NCI-H446 (cell line): ENCODE results near the gene SMTNL2.
"Not testable (repeated sequence)": the region's sequence is repeated elsewhere in the genome, so short reads cannot be mapped to it uniquely, and the experiment has no call there.

Experiments
- DNase-seq, 2 experiments: peaks; one replicate each; lab custom pipeline; 2025; lab: John Stamatoyannopoulos, UW

Gene SMTNL2

GRCh38 chr17:4635823-4636375 is 51.6 kb downstream of the SMTNL2 start:
- no peak for DNase-seq

GRCh38 chr17:4636474-4637100 is 52.3 kb downstream of the SMTNL2 start:
- DNase-seq: no peak

DNA sequence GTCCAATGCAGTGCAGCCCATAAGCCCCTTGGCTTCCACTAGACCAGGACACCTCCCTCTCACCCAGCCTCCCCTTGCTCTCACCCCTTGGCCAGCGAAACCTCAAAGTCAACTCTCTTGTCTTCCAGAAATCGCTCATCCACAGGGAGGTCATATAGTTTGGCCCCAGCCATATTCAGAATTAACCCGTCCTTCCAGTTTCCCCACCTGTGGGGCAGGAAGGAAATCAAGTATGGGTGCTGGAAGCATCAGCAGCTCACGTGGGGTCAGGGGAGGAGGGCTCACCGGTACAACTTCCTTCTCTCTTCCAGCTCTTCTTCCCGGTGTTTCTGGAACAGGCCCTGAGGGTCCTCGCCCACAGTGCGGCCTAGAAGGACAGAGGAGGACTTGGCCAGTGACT is 54.4 kb downstream of the SMTNL2 start:
- not testable (repeated sequence) for DNase-seq

DNA sequence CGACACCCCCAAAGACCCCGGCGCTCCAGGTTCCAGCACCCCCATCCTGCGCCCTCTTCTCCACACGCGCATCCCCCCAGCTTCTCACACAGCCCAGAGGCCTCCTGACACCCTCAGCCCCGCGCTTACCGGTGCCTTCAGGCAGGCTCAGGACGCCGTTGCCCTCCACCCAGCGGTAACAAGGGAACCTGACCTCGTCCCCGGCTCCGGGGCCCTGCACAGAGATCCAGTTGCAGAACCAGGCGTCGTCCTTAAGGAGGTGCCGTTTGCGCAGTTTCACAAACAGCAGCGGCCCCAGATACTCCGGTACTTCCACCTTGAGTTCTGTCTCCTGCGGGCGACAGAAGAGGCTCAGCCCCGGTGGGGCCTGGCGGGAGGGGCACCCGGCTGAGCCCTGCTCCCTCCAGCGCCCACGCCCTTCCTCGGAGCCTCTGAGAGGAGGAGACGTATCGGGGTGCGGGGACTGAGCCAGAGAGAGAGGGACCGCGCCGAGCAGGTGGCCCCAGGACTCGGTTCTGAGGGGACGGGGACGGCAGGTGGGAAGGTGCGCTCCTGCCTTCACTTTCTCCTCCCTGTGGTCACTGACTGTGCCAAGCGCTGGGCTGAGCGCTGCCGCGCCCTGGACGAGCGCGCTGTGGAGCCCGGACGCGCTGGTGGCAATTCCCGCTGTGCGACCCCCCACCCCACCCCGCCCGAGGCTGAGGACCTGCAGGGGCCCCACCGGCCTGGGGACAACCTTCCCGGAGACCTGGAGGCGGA is 55.2 kb downstream of the SMTNL2 start:
- not testable (repeated sequence) for DNase-seq

GRCh38 chr17:4640569-4641188 is 56.4 kb downstream of the SMTNL2 start:
- not testable (repeated sequence) for DNase-seq

DNA sequence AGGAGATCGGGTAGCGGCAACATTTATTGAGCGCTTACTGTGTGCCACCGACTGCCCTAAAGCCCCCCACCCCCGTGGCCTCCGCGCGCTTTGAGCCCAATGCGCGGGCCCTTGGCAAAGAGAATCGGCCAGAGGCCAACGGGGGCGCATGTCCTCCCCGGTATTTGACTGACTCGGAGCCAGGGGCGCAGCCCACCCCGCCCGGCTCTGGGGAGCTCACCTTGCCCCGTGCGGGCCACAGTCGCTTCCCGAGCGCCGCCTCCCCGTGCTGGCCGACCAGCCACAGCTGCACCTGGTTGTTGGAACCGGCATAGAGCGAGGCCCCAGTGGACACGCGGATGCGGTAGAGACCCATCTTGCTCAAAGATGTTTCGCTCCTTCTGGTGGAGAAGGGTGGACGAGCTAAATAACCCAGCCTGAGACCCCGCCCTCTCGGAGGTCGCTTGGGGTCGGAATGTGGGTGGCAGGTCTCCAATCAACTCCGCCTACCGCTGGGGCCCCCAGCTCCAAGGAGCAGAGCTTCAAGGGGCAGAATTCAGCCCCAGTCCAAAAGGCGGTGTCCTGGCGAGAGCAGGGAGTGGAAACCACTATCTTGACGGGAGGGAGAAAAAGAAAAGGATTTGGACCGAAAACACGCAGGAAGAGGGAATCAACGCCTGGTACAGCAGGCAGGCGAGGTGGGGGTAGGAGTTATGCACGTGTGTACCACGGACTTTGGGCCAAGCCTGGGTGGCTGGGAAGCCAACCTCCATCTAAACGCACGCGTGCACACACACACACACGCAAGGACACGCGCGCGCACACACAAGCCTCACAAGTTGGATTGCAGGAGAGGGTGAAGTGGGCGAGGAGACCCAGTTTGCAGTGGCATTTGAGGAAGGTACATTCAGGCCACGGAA is 57.2 kb downstream of the SMTNL2 start, which contains the start of gene ALOX15:
TSS of gene ALOX15 (minus strand) at position 382 of the 899 bp plus-strand sequence. CDS start at position 355, 27 bp downstream.
- no peak for DNase-seq

DNA sequence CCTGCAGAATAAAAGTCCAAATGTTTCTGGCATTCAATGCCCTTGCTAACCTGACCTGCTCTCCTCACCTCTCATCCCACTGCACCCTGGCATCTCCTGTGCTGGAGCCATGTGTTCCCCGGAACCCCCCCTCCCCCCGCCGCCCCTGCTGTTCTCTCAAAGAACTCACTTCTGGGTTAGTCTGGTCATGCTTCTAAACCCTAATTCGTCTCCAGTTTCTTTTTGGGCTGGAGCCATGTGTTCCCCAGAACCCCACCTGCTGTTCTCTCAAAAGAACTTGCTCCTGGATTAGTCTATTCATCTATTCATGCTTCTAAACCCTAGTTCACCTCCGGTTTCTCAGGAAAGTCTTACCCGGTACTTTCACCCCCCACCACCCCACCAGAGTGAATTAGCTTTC is 58.0 kb downstream of the SMTNL2 start:
- DNase-seq: no peak

GRCh38 chr17:4643676-4644075 is 59.3 kb downstream of the SMTNL2 start:
- no peak for DNase-seq

DNA sequence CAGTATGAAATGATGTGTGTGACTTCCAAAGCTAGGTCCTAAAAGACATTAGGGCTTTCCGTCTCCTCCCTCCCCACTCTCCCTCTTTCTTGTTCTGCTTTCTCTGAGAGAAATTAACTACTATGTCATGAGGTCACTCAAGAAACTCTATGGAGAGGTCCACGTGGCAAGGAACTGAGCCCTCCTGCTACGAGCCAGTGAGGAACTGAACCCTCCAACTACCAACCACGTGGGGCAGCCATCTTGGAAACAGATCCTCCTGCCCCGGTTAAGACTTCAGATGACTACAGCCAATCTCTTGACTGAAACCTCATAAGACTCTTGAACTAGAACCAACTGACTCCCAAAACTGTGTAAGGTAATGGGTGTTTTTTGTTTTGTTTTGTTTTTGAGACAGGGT is 61.3 kb downstream of the SMTNL2 start:
- no peak for DNase-seq

DNA sequence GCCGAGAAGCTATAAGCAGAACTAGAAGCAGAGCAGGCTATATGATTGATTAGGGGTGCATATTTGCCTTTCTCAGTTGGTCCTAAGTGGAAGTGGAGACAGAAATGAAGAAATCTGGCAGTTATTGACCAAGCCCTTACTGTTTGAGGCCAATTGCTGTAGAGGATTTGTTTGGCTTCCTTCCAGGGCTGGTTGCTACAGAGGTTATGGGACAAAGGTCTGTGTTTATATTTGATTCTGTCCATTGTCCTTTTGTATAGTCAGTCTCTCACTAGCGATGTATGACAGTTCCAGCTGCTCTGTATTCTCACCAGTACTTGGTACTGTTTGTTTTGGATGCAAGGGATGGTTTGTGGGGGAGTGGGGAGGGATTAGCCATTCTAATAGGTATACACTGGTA is 64.4 kb downstream of the SMTNL2 start:
- DNase-seq: no peak

- no peak for DNase-seq
These were observed 68.7 kb downstream of the SMTNL2 start for GRCh38 chr17:4652997-4653396.

GRCh38 chr17:4655933-4656332 is 71.6 kb downstream of the SMTNL2 start:
- not testable (repeated sequence) for DNase-seq

DNA sequence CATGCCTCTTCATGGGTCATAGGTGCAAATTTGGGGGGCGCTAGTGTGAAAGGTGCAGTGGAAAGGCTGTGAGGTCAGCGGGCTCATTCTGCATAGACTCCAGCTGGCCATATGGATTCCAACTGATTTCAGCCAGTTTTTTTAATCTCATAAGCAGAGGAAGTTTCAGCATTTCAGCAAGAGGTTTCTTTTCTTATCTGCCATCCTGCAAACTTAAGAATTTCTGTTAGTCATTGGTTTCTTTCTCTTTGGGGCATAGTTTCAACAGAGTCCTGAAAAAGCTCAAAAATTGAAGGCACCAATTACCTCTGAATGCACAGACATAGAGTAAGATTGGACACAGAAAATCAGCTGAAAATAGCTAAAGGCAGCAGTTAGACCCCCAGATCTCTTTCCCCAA is 73.3 kb downstream of the SMTNL2 start:
- no peak for DNase-seq
